ES-I3 (cell line): ENCODE results near the gene TENT5C.

ENCODE experiments used
- H3K36me3 ChIP-seq: 2 replicates; pipeline ENCODE4 v1.6.1; 2013; ENCODE audit warnings: mild to moderate bottlenecking, low read length, control low read depth, moderate library complexity; ENCODE audit not compliant: insufficient read depth
- H3K4me1 ChIP-seq: 2 replicates; pipeline ENCODE4 v1.6.1; 2013; ENCODE audit warnings: mild to moderate bottlenecking, control low read depth, low read length; ENCODE audit not compliant: insufficient read depth
- H3K9ac ChIP-seq: 2 replicates; pipeline ENCODE4 v1.6.1; 2013; ENCODE audit warnings: low read depth, mild to moderate bottlenecking, low read length, moderate library complexity
- H3K9me3 ChIP-seq: 2 replicates; pipeline ENCODE4 v1.6.1; 2013; ENCODE audit warnings: mild to moderate bottlenecking, low read length, moderate library complexity; ENCODE audit not compliant: control insufficient read depth, insufficient read depth

TENT5C gene

DNA sequence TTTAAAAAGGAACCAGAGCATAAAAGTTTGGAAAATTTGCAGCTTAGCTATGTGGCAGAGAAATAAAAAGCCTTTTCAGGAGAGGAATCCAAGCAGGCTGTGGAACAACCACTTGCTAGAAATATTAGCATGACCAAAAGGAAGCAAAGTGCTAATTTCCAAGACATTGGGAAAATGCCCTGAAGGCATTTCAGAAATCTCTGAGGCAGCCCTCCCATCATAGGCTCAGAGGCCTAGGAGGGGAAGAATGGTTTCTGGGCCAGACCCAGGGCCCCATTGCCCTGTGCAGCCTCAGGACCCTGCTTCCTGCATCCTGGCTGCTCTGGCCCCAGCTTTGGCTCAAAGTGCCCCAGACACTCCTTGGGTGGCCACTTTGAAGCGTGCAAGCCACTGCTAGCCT, 56.8 kb downstream of the TENT5C start:
- H3K4me1 ChIP-seq: 0 out of 2 replicates have a peak, but pooled peaks cover 4% of the 10 kb centered on the region
- H3K36me3 ChIP-seq: no peaks in the 10 kb centered on the region; the same call in 1 of the 2 replicates
- peaks cover 5% of the 10 kb centered on the region for H3K9me3 ChIP-seq
- H3K9ac ChIP-seq: no peak overlapping the region

DNA sequence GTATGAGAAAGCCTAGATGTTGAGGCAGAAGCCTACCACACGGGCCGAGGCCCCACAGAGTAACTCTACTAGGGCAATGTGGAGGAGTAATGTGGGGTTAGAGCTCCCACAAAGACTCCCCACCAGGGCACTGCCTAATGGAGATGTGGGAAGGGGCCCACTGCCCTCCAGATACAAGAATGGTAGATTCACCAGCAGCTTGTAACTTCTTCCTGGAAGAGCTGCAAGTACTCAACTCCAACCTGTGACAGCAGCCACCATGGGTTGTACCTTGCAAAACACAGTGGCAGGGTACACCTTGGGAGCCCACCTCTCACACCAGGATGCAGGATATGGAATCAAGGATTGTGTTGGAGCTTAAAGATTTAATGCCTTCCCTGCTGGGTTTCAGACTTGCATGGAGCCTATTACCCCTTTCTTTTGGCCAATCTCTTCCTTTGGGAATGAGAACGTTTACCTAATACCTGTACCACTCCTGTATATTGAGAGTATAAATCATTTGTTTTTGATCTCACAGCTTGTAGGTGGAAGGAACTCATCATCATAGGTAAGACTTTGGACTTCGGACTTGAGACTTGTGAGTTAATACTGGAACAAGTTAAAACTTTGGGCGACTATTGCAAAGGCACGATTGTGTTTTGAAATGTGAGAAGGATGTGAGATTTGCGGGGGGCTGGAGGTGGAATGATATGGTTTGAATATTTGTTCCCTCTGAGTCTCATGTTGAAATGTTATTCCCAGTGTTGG, 57.5 kb downstream of the TENT5C start:
- Histone ChIP-seq H3K9me3 (peaks cover 5% of the 10 kb centered on the region), H3K36me3 (no peaks in the 10 kb centered on the region; the same call in 1 of the 2 replicates), H3K4me1 (0 out of 2 replicates have a peak, but pooled peaks cover 4% of the 10 kb centered on the region), H3K9ac (no peak overlapping the region)

DNA sequence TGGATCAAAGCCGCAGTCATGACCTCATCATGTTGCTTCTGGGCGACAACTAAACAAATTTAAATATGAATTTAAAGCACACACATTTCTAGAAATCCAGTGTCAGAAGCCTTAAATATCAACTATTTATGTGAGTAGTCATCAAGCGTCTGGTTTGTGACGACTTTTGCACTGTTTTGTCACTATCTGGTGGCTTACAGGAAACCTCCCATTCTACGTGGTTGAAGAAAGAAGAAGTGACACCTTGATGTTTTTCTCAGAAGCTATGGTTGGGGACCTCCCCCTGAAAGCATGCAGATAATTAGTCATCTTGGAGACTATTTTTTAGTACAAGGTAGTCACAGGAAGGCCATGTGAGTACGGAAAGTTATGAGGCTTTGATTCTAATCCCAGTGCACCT, 58.5 kb downstream of the TENT5C start:
- H3K9me3 ChIP-seq: peaks cover 5% of the 10 kb centered on the region
- H3K36me3 ChIP-seq: no peaks in the 10 kb centered on the region; the same call in 1 of the 2 replicates
- no peak overlapping the region for H3K9ac ChIP-seq
- 0 out of 2 replicates have a peak, but pooled peaks cover 4% of the 10 kb centered on the region for H3K4me1 ChIP-seq

DNA sequence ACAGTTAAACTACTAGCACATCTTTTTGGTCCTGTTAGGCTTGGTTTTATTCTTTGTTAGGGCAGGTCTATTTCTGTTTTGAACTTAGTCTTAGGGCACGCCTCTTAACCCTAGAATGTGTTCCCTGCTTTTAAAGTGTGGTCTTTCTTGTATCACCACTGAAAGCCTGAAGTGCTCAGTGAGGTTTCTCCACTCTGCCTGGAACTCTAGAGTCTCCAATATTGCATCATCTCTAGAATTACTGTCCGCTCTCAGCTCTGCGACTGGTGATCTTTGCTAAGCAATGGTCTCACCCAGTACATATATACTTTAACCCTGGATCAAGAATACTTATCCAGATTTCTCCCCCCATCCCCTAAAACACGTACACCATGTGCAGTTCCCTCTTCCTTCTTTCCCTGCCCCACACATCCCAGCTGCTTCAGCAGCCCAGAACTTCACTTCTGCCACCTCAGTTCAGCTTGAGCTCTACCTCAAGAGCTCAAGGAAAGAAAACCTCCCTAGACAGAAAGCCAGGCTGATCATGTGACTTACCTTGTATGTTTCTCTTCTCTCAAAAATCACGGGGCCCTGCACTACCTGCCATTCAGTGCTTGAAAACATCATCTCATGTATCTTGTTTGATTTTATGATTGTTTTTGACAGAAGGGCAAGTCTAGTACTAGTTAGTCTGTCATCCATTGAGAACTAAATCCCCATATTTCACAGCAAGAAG, 59.9 kb downstream of the TENT5C start:
- H3K36me3 ChIP-seq: no peaks in the 10 kb centered on the region
- 0 out of 2 replicates have a peak, but pooled peaks cover 4% of the 10 kb centered on the region for H3K4me1 ChIP-seq
- H3K9ac ChIP-seq: no peak overlapping the region
- H3K9me3 ChIP-seq: peaks cover 5% of the 10 kb centered on the region

DNA sequence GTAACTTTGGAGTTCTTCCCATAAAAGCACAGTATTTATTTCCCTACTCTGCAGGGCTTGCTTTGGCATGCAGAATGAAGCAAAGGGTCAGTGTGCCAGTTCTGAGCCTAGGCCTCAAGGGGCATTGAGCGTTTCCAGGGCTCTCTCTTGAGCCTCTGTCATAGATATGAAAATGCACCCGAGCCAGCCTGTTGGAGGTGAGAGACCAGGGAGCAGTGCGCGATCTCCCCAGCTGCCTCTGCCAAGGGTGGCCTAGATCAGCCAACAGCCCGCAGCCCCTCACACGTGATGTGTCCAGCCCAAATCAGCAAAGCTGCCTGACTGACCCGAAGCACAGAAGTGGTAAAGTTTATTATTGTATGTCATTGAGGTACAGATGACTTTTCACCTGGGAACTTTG, 63.7 kb downstream of the TENT5C start:
- H3K9me3 ChIP-seq: no peaks in the 10 kb centered on the region
- no peak overlapping the region for H3K9ac ChIP-seq
- H3K4me1 ChIP-seq: peaks cover 6% of the 10 kb centered on the region; the same call in 1 of the 2 replicates
- H3K36me3 ChIP-seq: no peaks in the 10 kb centered on the region

DNA sequence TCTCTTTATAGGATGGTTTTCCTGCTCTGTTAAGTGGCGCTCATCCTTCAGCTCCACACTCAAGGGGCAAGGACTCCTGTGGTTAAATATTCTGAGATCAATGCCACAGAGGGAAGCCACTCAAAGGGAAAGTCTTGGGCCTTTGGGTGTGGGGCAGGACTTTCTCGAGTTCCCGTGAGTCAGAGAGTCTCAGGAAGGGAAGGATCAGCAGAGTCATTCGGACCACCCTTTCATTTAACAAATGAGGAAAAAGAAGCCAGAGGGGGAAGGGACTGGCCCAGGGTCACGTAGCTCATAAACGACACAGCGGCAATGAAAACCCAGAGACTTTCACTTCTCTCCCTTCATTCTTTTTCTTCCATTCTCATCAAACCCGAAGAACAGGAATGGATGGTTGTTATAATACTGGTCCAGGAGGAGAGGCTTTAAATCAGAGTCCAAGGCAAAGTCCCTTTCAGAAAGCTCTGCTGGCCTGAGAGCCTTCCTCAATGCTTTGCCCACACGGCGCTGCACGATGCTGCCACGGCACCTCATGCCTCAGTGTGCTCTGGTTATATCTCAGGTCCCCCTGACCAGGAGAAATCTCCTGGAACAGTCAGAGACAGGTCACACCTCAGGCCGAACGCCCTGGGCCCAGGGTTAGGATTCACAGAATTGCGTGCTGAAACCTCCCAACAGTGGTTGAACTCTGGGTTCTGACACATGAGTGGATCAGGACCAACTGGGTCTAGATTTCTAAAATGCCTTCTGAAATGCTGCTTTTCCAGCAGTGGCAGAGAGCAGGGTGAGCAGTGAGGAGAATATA, 65.3 kb downstream of the TENT5C start:
- Histone ChIP-seq H3K36me3 (no peaks in the 10 kb centered on the region), H3K9ac (no peak overlapping the region), H3K4me1 (peaks cover 6% of the 10 kb centered on the region; the same call in 1 of the 2 replicates), H3K9me3 (no peaks in the 10 kb centered on the region)

DNA sequence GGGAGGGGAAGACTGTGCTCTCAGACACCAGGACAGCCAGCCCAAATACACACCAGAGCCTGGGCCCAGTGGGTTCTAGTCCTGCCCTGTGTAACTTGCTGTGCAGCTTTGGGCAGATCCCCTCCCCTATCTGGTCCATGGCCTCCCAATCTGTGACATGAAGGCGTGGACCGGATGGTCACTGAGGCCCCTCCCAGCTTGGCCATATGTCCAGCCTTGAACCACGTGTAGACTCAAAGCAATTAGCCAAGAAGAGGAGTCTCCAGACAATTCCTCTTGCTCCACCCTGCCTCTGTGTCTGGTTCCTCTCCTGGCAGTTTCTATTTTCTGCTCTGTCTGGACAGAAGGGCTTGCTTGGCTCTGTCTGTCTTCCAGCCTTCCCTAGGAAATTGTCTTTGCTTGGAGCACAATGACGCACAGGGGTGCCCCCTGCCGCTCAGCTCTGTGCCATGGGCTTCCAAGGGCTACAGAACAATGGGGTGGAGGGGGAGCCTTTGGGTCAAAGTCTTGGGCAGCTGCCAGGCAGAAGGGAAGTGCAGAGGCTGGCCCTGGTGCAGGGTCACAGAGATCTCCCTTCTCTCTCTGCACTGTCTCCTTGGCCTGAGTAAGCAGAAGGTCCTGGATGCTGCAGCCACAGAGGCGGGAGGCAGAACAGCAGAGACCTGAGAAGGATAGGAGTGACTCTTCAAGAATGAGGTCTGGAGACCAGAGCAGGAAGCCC, 66.1 kb downstream of the TENT5C start:
- Histone ChIP-seq H3K4me1 (peaks cover 6% of the 10 kb centered on the region; the same call in 1 of the 2 replicates), H3K9me3 (no peaks in the 10 kb centered on the region), H3K9ac (no peak overlapping the region), H3K36me3 (no peaks in the 10 kb centered on the region)

DNA sequence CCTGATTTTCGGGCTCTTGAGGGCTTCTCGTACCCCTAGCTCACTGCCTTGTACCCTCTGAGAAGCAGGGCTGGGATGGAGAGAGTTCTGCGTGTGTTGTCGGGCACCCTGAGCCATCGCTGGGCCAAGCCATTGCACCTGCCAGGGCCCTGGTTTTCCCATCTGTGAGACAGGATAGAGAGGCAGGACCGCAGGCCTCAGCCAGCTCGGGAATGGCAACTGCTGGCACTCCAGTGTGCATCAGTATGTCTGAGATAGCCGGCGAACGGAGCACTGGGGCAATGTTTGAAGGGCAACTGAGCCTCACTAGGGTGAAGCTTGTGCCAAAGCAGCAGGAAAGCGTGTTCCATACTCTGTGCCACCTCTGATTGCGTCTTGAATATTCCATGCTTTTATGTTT, 66.9 kb downstream of the TENT5C start:
- Histone ChIP-seq H3K9ac (no peak overlapping the region), H3K4me1 (peaks cover 6% of the 10 kb centered on the region; the same call in 1 of the 2 replicates), H3K36me3 (no peaks in the 10 kb centered on the region), H3K9me3 (no peaks in the 10 kb centered on the region)

DNA sequence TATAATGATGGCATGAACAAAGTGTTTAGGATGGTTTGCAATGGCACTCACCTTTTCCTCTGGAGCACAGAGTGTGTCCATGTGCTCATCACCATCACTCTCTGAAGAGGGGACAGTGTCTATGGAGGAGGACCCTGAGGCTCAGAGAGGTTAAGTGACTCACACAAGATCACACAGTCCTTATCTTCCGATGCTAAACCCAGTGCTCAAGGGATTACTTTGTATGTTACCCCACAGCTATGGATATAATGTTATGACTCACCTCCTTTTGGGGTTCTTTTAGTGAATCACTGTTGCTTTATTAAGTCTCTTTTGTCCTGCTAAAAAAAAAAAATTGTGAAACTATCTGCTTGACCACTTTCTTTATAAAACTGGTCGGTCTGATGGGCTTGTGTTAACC, 67.6 kb downstream of the TENT5C start:
- H3K9ac ChIP-seq: no peak overlapping the region
- peaks cover 6% of the 10 kb centered on the region; the same call in 1 of the 2 replicates for H3K4me1 ChIP-seq
- H3K9me3 ChIP-seq: no peaks in the 10 kb centered on the region
- H3K36me3 ChIP-seq: no peaks in the 10 kb centered on the region

DNA sequence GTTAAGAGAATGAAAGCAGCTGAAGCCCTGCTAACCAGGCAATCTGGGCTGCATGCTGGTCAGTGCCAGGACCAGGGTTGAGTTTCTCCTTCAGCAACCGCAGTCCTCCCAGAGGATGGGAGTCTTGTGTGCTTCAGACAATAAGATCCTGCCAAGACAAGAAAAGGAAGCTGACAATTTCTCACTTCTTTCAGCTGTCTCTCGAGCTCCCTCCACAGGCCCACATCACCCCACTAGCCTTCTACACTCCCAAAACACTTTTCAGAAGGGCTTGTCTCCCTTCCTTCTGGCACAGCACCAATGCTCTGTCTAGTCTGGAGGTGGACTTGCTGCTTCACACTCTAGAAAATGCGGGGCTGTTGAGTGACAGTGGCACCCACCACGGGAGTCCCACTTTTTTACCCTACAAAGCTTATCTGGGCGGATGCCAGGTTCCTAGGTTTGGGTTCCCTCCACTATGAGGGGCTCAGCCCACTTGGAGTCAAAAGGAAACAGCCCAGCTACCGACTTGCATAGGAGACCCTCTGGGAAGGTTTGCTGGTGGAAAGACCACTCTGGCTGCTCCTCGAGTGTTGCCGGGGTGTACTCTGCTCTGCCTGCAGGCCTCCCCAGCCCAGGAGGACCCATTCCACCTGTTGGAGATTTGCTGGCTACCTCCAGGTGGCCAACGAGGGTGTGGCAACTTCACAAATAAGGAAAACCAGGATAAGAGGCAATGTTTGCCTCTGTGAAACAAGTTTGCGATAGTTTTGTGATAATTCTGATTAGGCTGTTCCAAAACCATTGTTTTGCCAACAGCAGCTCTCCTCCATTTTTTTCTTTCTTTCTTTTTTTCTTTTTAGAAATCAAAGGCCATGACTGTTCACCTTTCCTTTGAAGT, 68.9 kb downstream of the TENT5C start:
- Histone ChIP-seq H3K4me1 (peaks cover 6% of the 10 kb centered on the region; the same call in 1 of the 2 replicates), H3K36me3 (no peaks in the 10 kb centered on the region), H3K9me3 (no peaks in the 10 kb centered on the region), H3K9ac (no peak overlapping the region)

DNA sequence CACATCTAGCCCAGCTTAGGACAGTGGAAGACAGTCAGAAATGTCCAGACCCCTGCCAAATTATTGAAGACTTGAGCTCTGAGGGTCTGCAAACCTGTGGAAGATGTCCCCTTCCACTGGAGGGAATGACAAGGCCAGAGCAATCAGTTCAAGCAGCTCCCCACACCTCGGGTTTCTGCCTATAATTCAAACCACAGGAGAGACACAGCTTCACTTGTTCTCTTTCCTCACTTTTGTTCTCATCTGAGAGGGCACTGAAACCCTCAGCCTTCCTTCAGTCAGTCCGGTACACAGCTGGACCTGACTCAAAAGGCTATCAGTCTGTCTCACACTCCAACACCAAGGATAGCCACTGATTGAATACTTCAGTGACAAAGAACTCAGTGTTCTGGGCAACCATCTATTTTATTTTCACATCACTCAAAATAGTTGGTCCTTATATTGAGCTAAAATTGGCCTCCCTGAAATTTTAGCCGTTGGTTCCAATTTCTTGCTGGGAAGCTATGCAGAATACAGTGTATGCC, 70.1 kb downstream of the TENT5C start:
- Histone ChIP-seq H3K9me3 (no peaks in the 10 kb centered on the region), H3K4me1 (peaks cover 6% of the 10 kb centered on the region; the same call in 1 of the 2 replicates), H3K9ac (no peak overlapping the region), H3K36me3 (no peaks in the 10 kb centered on the region)

DNA sequence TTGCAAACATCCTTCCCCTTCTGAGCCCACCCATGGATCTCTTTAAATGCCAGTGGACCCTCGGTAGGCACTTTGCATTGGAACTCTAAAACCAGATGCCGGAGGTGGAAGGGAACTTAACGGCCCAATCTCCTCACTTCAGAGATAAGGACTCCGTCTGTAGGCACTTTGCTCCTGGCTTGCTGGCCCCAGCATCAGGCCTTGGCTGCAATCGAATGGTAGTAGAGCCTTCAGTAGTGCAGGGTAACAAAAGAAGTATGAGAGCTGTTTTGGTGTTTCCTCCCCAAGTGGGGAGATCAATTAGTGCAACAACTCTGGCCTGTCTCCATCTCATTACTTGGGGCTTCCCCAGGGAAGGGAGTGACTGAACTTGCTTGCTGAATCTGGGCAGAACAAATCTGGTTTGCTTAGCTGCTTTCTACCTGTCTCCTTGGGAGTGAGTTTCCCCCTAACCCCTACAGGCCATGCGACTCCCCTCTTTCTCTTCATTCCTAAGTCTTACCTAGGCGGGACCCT, 70.8 kb downstream of the TENT5C start:
- peaks cover 1% of the 10 kb centered on the region; the same call in 1 of the 2 replicates for H3K4me1 ChIP-seq
- H3K9ac ChIP-seq: no peak overlapping the region
- no peaks in the 10 kb centered on the region for H3K36me3 ChIP-seq
- H3K9me3 ChIP-seq: no peaks in the 10 kb centered on the region
